SK-N-SH treated with all-trans-retinoic acid at 6 μM for 48 hours (cell line): ENCODE measurements around the gene OSM.

Source experiments
- ARNTL ChIP-seq: fragments of 450-650 bp; formaldehyde crosslinking; IDR thresholded peaks from 2 replicates; pipeline ENCODE4 v1.5.0; 2020; ENCODE audit warnings: low read depth, mild to moderate bottlenecking, moderate library complexity, borderline replicate concordance
- CREB5 ChIP-seq: fragments of 250-450 bp; sonication (Bioruptor Pico); IDR thresholded peaks from 2 replicates; pipeline ENCODE4 v1.5.1; 2020; ENCODE audit warnings: low read depth, mild to moderate bottlenecking, moderate library complexity
- OSR1 ChIP-seq: fragments of 250-450 bp; sonication (Bioruptor Pico); IDR thresholded peaks from 2 replicates; pipeline ENCODE4 v1.8.0; 2022; ENCODE audit warnings: moderate library complexity, mild to moderate bottlenecking, inconsistent platforms
- PPARA ChIP-seq: fragments of 250-450 bp; sonication (Bioruptor Pico); IDR thresholded peaks from 2 replicates; pipeline ENCODE4 v1.5.0; 2020; ENCODE audit warnings: mild to moderate bottlenecking, borderline replicate concordance
- ZC3H10 ChIP-seq: fragments of 250-450 bp; sonication (Bioruptor Pico); IDR thresholded peaks from 2 replicates; pipeline ENCODE4 v1.5.1; 2021; ENCODE audit warnings: mild to moderate bottlenecking, moderate library complexity
- ZFP3 ChIP-seq: fragments of 250-450 bp; sonication (Bioruptor Pico); IDR thresholded peaks from 2 replicates; pipeline ENCODE4 v1.5.0; 2020; ENCODE audit warnings: mild to moderate bottlenecking, moderate library complexity
- ZFP30 ChIP-seq: fragments of 450-650 bp; formaldehyde crosslinking; IDR thresholded peaks from 2 replicates; pipeline ENCODE4 v1.5.0; 2022; ENCODE audit warnings: mild to moderate bottlenecking, moderate library complexity
- ZNF70 ChIP-seq: fragments of 450-650 bp; formaldehyde crosslinking; IDR thresholded peaks from 2 replicates; pipeline ENCODE4 v1.5.0; 2020; ENCODE audit warnings: mild to moderate bottlenecking, moderate library complexity
- TF ChIP-seq, protein P1 (sequence below): fragments of 250-450 bp; sonication (Bioruptor Pico); IDR thresholded peaks from 2 replicates; pipeline ENCODE4 v1.5.0; 2020; ENCODE audit warnings: mild to moderate bottlenecking, moderate library complexity

DNA sequence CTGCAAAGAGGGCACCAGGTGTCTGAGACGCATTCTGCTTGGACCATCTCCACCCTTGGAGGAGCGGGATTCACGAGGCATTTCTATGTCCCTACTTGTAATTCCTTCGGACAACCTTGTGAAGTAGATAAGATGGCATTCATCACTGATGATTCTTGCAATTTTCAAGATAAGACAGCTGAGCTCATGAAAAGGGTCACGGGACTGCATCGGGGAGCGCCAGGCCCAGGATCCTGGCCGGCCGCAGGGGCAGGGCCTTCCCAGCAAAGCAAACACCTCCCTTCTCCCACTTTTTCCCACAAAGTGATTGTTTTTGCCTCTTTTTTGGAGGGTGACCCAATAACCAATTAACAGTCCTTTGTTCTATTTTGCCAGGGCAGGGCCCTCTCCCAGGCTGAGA lies 28.5 kb downstream of the OSM start:
- TF ChIP-seq, protein P1, sequence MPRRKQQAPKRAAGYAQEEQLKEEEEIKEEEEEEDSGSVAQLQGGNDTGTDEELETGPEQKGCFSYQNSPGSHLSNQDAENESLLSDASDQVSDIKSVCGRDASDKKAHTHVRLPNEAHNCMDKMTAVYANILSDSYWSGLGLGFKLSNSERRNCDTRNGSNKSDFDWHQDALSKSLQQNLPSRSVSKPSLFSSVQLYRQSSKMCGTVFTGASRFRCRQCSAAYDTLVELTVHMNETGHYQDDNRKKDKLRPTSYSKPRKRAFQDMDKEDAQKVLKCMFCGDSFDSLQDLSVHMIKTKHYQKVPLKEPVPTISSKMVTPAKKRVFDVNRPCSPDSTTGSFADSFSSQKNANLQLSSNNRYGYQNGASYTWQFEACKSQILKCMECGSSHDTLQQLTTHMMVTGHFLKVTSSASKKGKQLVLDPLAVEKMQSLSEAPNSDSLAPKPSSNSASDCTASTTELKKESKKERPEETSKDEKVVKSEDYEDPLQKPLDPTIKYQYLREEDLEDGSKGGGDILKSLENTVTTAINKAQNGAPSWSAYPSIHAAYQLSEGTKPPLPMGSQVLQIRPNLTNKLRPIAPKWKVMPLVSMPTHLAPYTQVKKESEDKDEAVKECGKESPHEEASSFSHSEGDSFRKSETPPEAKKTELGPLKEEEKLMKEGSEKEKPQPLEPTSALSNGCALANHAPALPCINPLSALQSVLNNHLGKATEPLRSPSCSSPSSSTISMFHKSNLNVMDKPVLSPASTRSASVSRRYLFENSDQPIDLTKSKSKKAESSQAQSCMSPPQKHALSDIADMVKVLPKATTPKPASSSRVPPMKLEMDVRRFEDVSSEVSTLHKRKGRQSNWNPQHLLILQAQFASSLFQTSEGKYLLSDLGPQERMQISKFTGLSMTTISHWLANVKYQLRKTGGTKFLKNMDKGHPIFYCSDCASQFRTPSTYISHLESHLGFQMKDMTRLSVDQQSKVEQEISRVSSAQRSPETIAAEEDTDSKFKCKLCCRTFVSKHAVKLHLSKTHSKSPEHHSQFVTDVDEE, result no peak
- TF ChIP-seq ZNF70 (CRISPR knock-in tag) (no peak), ZFP3 (CRISPR knock-in tag) (no peak), ZFP30 (CRISPR knock-in tag) (no peak), ARNTL (CRISPR knock-in tag) (no peak), OSR1 (CRISPR knock-in tag) (no peak), PPARA (no peak), ZC3H10 (CRISPR knock-in tag) (no peak), CREB5 (CRISPR knock-in tag) (no peak)
